MG63 (cell line): ENCODE data around the gene TRMT61B. TPM values are rescaled to one million over a fixed set of nuclear protein-coding genes. Genes with fewer than 3 reads are reported as not detected.
A peak's percentile ranks its signal among the peaks of the same experiment; 100 is the strongest.

ENCODE experiments used
- DNase-seq: peaks from one replicate; pipeline ENCODE4 v3.0.0-alpha.2; 2020
- H3K27me3 ChIP-seq: fragments of 250-450 bp; sonication (Bioruptor Pico); 2 replicates; pipeline ENCODE4 v1.5.1; 2020; ENCODE audit warnings: mild to moderate bottlenecking, moderate library complexity
- H3K36me3 ChIP-seq: fragments of 250-450 bp; sonication (Bioruptor Pico); 2 replicates; pipeline ENCODE4 v1.5.1; 2020; ENCODE audit warnings: mild to moderate bottlenecking, moderate library complexity
- H3K4me3 ChIP-seq: fragments of 250-450 bp; sonication (Bioruptor Pico); 2 replicates; pipeline ENCODE4 v1.5.1; 2020; ENCODE audit warnings: mild to moderate bottlenecking, moderate library complexity
- H3K9me3 ChIP-seq: fragments of 250-450 bp; sonication (Bioruptor Pico); 2 replicates; pipeline ENCODE4 v1.5.1; 2020; ENCODE audit warnings: mild to moderate bottlenecking, moderate library complexity
- total RNA-seq: library from RNA; depleted of rRNA; stranded (reverse); fragments of >200 nt; shearing (Covaris generic); gene quantifications from 2 replicates; pipeline ENCODE4 v1.2.3, GENCODE V29; 2014; ENCODE audit warnings: low replicate concordance; rRNA removed

TRMT61B gene
- total RNA-seq, 1 experiment from 2014 or later = 10.1 TPM

GRCh38 chr2:28810384-28811285, 59.5 kb downstream of the TRMT61B start, which contains the start of gene SPDYA:
Gene SPDYA, plus strand, starts transcription at chr2:28810834. Its CDS starts 5,181 bp downstream, at chr2:28816015.
- Histone ChIP-seq H3K36me3 (peaks cover 16% of the 10 kb centered on the region), H3K4me3 (peak within 1 kb of the TSS; percentile 47), H3K9me3 (no peaks in the 10 kb centered on the region), H3K27me3 (no peaks in the 10 kb centered on the region)
- DNase-seq = peak; percentile 64

- H3K4me3 ChIP-seq = peak overlapping the region; percentile 47
- no peaks in the 10 kb centered on the region for H3K9me3 ChIP-seq
- peaks cover 19% of the 10 kb centered on the region for H3K36me3 ChIP-seq
- H3K27me3 ChIP-seq = no peaks in the 10 kb centered on the region
- DNase-seq = no peak
Measured at GRCh38 chr2:28809927-28810326, 60.2 kb downstream of the TRMT61B start.

DNA sequence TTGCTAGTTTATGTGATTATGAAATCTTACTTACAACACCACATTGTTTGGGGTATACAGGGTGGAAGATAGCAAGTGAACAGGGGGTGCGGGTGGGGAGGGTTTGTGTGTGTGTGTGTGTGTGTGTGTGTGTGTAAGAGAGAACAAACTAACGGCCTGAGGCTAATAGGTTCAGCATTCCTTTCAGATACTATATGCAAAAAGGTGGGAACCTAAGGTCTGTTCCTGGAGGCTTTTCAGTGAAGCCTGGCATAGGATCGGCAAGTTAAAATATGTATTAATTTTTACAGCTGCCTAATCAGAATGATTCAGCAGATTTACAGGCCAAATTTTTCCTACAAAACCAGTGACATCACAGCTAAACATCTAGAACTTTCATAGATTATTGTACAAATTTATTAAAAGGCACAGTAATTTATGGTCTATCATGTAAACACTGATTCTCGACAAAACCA, 67.1 kb downstream of the TRMT61B start:
- Histone ChIP-seq H3K36me3 (peaks cover 73% of the 10 kb centered on the region), H3K27me3 (no peaks in the 10 kb centered on the region), H3K9me3 (no peaks in the 10 kb centered on the region), H3K4me3 (no peak overlapping the region)
- no peak for DNase-seq

- Histone ChIP-seq H3K36me3 (peaks cover 82% of the 10 kb centered on the region), H3K4me3 (no peak overlapping the region), H3K27me3 (no peaks in the 10 kb centered on the region), H3K9me3 (no peaks in the 10 kb centered on the region; the same call in 1 of the 2 replicates)
- DNase-seq = no peak
Measured at GRCh38 chr2:28801726-28802125, 68.4 kb downstream of the TRMT61B start.

Other genes starting within 250 kb of the TRMT61B start
- gene PPP1CB, start 118.5 kb downstream of the TRMT61B start, total RNA-seq = 108 and 180 TPM in 2 replicates
- not detected in 2 replicates for gene SPDYA, start 59.5 kb downstream of the TRMT61B start, total RNA-seq
- 114 and 141 TPM in 2 replicates for gene WDR43, start 24.4 kb upstream of the TRMT61B start, total RNA-seq
- 1.0 and 3.7 TPM in 2 replicates for gene TOGARAM2, start 111.0 kb upstream of the TRMT61B start, total RNA-seq
- gene PCARE, start 204.2 kb upstream of the TRMT61B start, total RNA-seq = not detected in 2 replicates
- 15.3 and 24.3 TPM in 2 replicates for gene CLIP4, start 245.1 kb upstream of the TRMT61B start, total RNA-seq